DMS79 treated with DMSO at 0.1 percent for 48 hours (cell line): ENCODE data around the gene RASEF.

Experiments
- DNase-seq: peaks from one replicate; lab custom pipeline; 2025; lab: John Stamatoyannopoulos, UW

RASEF gene

GRCh38 chr9:83012922-83013838, 49.8 kb downstream of the RASEF start:
- DNase-seq, result no peak

DNA sequence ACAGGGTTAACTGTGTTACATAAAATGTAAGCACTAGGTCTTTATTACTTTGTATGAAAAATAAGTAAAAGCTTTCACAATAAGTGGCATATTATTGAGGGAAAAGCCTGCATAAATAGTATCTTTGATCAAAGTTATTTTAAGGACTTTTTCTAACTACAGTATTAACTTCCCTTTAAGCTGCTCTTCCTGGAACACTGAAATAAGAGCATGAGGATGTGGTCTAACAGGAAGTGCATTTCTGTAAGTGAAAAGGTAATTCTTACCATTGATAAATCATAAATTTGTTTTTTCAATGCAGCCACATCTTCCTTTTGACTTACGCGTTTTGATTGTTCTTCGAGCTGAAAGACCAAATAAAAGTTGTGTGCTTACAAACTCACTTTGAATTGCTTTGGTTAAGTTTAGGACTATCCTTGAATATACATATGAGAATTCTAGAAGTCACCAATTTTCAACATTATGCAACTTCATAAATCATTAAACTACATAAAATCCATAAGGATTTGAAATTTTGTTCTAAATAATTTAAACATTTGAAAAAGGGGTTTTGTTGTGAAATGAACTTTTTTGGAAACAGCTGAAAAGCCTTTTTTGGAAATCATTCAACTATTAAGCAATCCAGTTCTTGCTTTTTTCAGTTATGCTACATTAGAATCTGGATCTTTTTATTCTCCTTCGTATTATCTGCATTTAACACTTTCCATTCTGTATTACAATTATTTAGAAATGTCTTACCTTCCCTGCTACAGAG, 50.6 kb downstream of the RASEF start:
- DNase-seq, result no peak

DNA sequence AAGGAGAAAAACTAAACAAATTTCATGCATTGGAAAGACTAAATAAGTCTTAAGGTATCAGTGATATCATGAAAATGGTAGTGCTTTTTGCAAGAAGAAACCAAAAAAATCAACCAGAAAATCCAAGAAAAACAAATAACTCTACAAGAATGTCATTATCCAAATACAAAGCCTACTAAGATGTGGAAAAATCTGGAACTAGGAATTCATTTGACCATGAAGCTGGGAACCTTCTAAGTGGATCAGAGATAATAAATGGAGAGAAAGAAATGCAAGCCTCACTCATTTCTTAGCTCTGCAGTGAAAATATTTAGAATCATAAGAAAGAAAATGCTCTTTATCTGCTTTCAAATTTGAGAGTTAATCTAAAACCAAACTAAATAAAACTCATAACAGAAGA, 51.3 kb downstream of the RASEF start:
- DNase-seq, result no peak

- DNase-seq, result no peak
These were observed 55.2 kb downstream of the RASEF start for GRCh38 chr9:83007521-83008300.

DNA sequence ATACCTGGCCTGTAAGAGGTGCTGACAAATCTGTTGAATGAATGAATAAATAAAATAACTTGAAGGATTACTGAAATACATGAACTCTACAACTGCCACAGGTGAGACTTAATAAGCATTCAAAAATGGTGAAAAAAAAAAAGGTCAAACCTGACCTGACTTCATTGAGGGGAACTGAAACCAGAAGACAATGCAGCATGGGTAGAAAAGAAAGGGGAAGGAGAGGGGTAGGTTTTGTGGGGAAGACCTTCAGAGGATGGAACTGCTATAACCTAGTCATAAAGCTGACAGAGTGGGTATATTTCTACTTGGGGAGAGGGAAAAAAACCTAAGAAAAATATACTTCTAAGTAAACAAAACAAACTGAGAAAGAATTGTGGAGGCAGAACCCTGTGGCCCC, 56.6 kb downstream of the RASEF start:
- DNase-seq, result no peak

GRCh38 chr9:83005963-83006362, 57.0 kb downstream of the RASEF start:
- no peak for DNase-seq

DNA sequence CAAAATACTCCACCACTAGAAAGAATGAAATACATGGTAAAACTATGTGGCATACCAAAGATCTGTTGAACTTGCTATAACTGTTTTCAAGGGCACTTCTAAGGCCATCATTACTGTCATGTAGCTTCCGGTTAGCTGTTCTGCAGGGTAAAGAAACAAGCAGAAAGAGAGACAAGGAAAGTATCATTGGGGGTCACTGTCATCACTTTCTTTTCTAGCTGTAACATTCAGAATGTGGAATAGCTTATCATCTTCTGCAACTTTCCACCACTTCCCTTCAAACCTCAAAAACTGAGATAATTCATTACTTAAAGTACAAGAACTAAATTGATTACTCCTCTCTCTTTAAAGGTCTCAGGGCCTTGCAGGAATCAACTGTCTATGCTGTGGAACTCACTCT, 57.6 kb downstream of the RASEF start:
- no peak for DNase-seq

- DNase-seq, result no peak
These were observed 60.6 kb downstream of the RASEF start for GRCh38 chr9:83002329-83002728.

DNA sequence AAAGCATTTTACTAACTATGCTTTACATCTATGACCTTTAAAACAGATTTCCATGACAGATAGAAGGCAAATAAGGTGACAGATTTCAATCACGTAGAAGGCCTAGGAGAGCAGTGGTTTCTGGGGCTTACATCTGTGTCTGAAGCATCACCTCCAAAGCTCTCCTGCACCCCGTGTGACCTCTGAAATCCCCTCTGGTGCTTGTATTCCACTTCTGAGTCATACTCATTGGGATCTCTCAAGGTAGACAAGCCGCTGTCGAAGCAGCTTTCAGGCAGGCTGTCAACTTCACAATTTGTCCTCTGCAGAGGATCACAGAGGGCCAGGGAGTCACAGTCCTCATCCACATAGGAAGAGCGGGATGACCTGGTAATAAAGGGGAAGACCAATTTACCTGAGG, 62.2 kb downstream of the RASEF start:
- no peak for DNase-seq

DNA sequence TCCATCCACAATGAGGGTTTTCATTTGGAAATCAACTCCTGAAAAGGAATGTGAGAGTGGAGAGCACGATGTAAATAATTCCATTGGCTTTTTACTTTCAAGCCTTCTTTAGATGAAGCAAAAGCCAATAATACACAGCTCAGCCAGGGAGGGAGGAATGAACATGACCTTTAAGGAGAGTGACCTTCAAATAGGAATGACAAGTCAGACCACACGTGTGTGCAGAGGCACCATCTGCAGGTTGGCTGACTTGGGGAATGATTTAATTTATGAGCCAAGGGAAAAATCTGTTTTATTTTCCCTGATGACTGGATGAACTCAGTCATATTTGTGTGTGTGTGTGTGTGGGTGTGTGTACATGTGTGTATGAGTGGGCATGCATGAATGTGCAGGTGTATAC, 64.5 kb downstream of the RASEF start:
- DNase-seq, result no peak

- DNase-seq, result no peak
These were observed 65.3 kb downstream of the RASEF start for GRCh38 chr9:82997476-82998140.

- DNase-seq, result no peak
These were observed 66.0 kb downstream of the RASEF start for GRCh38 chr9:82996941-82997340.

DNA sequence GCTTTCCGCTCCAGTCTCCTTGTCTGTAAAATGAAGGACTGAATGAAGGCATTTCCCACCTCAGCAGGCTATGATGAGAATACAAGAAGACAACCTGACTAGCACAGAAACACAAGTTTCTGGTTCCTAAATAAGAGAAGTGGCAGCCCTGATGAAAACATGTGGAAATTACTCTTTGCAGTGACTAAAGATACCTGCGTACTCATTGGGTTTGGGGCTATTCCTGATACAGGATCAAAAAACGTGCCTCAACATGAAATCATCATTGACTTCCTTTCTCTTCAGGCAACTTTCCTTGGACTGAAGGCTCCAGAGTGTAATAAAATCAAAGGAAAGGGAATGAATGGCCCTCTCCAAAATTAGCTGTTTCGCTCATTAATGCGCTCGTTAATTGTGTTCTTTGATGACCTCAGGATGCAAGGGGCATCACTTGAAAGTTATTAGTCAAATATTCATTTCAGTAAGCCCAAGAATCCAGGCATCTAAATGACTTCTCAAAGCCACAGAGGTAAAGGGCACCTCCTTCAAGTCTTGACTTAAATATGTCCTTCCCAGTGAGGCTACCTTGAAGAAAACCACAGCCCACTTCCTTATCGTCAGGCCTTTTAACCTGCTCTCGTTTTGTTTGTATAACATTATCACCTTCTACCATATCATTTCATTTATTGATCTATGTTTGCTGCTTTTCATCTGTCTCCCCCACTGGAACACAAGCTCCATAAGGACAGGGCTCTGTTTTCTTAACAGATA, 68.9 kb downstream of the RASEF start:
- DNase-seq, result no peak

DNA sequence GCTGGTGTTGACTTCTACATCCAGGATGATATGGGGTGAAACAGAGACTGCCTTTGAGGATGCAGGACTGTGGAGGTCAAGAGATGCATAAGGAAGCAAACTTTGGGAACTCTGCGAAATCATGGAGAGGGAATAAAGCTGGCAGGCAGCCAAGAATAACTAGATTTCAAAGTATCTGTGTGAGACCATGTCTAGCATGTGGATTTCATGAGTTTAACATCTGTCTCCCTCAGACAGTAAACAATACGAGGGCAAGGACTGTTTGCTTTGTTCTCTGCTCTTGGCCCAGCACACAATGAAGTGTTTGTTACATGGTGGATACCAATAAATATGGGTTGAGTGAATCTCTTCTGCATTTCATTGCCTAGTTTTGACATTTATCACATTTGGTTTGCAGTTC, 71.3 kb downstream of the RASEF start:
- no peak for DNase-seq

DNA sequence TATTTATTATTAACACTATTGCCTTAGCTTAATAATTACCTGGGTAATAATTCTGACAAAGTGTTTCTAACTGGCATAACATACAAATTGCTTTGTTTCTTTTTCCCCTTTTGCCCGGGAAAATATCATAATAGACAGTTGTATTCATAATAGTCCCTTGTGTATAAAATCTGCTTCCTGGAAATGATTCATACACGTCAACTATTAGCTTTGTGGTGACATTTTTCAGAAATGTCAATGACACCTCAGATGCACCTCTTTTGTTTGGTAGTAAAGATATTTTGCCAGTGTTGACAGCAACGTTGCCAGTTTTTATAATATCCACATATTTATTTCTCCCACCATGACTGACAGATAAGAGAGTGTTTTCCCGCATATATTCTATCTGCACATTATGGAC, 73.0 kb downstream of the RASEF start:
- DNase-seq, result no peak

GRCh38 chr9:82988488-82988887, 74.5 kb downstream of the RASEF start:
- DNase-seq, result no peak

GRCh38 chr9:82987370-82988189, 75.4 kb downstream of the RASEF start:
- DNase-seq, result no peak

- no peak for DNase-seq
These were observed 81.4 kb downstream of the RASEF start for GRCh38 chr9:82981552-82981951.

GRCh38 chr9:82975176-82975575, 87.8 kb downstream of the RASEF start:
- DNase-seq, result no peak

GRCh38 chr9:82972446-82972845, 90.5 kb downstream of the RASEF start:
- no peak for DNase-seq
